ENCODE measurements around the gene EPHB6.

The EPHB6 gene

GRCh38 chr7:142917447-142917846, 62.6 kb downstream of the EPHB6 start:
- no peak overlapping the region for H3K4me3 ChIP-seq (ENCODE audit: low read depth, low read length)
- no peak for DNase-seq (ENCODE audit: low read depth)
- TF ChIP-seq CTCF (IDR thresholded peaks at IDR 0.05; ENCODE audit: control insufficient read depth, extremely low read depth, insufficient read depth) = no peak

- no peak for TF ChIP-seq CTCF (IDR thresholded peaks at IDR 0.05; ENCODE audit: control insufficient read depth, extremely low read depth, insufficient read depth)
- DNase-seq (ENCODE audit: low read depth) = no peak
- no peak overlapping the region for H3K4me3 ChIP-seq (ENCODE audit: low read depth, low read length)
Measured at GRCh38 chr7:142918901-142919300, 64.0 kb downstream of the EPHB6 start.

GRCh38 chr7:142919656-142920055, 64.8 kb downstream of the EPHB6 start:
- TF ChIP-seq CTCF (IDR thresholded peaks at IDR 0.05; ENCODE audit: control insufficient read depth, extremely low read depth, insufficient read depth) = no peak
- DNase-seq (ENCODE audit: low read depth) = no peak
- no peak overlapping the region for H3K4me3 ChIP-seq (ENCODE audit: low read depth, low read length)

Data from LNCaP clone FGC (cell line).